ENCODE results near the gene PLEKHA6.

The PLEKHA6 gene

DNA sequence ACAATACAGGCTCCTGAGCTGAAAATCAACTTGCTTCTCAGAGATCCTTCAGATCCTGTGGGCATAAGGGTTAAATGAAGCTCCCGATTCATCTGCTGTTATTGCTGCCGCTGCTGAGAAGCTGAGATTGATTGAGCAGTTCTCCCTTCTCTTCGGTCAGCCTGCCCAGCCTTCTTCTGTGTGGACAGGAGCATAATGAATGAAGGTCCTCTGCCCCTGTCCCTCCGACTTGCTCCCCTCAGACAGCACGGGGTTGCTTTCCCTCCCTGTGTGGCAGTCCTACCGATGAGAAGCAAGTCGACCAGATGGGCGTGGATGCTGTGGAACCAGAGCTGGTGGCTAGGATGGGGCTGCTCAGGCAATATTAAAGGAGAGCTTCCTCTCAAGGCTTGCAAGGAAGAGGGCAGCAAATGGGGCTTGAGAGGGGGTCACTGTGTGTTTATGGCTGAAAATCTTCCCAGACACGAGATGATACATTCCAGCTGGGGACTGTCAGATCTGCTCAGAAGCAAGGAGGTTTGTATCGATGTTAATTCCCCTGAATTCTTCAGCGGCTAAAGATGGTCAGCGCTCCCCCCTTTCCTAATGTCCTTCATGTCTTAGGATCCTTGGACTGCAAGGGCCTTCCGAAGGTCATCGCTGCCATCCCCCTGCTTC, 82.0 kb downstream of the PLEKHA6 start:
- no peak overlapping the region for H3K4me3 ChIP-seq (ENCODE audit: low read length)
- TF ChIP-seq ZNF274 (IDR thresholded peaks at IDR 0.05; ENCODE audit: low read depth, low read length), result no peak

DNA sequence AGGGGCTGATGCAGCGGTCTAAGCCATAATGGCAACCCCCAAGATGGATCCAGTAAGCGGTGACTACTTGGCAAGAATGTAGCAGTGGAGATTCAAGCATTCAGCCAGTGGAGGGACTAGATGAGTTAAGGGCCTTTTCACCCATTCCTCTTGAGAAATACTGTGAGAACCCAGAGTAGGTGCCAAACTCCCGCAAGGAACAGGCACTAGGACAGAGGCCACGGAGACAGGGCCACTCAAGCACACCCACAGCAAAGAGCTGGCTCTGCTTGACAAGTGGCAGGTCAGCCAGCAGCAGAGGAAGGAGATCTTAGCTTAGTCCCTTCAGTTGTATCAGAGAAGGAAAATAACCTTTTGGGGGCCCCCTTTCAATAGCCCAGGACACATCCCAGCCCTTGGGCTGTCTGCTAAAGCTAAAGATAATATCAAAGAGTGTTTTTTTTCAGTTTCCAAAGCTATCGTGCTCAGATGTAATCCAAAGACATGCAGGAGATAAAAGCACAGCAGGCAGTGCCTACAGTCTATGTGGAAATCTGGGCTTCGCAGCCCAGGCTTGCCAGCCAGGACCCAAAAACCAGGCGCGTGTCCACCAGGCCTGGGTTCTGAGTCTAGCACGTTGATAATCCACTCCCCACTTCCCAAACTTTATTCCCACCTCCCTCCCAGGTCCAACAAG, 83.9 kb downstream of the PLEKHA6 start:
- no peak for TF ChIP-seq ZNF274 (IDR thresholded peaks at IDR 0.05; ENCODE audit: low read depth, low read length)

DNA sequence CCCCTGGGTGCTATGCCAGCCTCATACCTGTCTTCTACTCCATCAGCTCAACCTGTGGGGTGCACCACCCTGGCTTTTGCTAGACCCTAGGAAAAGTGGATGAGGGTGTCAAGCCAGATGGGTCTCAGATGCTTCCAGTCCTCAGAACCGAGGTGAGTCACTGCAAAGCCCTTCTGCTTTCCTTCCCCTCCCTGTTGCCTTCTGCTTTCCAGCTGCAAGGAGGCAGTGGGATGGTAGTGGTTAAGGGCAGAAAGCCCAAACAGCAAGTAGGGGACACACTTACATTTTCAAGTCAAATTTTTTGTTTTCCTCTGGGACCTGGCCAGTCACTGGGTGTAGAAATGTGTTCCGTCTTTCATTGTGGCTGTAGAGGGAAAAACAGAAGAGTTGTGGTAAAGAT, 85.3 kb downstream of the PLEKHA6 start:
- H3K4me3 ChIP-seq (ENCODE audit: low read length), result no peak overlapping the region
- TF ChIP-seq ZNF274 (IDR thresholded peaks at IDR 0.05; ENCODE audit: low read depth, low read length), result no peak

More for the DNA sequence above, 83.9 kb downstream of the PLEKHA6 start:
- H3K4me3 ChIP-seq (ENCODE audit: low read length), result no peak overlapping the region

DNA sequence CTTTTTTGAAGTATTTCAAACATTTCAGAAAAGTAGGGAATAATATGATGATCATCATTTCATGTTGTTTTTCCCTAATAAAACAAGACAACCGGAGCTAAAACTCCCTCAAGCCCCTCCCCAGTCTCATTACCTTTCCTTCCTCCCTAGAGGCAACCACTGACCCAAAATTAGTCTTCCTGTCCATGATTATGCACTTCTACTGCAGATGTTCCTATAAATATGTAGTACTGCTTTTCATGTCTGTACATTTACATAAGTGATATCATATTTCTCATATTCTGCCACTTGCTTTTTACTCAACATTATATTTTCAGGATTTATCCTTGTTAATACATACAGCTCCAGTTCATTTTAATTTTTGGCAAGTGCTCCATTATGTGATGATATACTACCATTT, 87.2 kb downstream of the PLEKHA6 start:
- H3K4me3 ChIP-seq (ENCODE audit: low read length), result no peak overlapping the region
- no peak for TF ChIP-seq ZNF274 (IDR thresholded peaks at IDR 0.05; ENCODE audit: low read depth, low read length)

DNA sequence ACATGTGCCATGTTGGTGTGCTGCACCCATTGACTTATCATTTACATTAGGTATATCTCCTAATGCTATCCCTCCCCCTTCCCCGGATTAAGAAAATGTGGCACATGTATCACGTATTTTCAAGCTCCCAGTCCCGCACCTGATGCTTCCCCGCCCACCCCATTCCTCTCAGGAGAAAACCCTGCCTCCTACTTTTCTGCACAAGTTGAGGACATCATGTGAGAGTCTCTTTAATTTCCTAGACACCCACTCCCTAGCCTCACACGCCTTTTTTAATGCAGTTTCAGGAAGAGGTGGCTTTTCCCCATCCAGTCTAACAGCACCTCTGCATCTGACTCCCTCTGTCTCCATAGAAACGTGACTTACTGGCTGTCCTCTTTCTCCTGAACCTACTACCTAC, 87.8 kb downstream of the PLEKHA6 start:
- no peak overlapping the region for H3K4me3 ChIP-seq (ENCODE audit: low read length)
- TF ChIP-seq ZNF274 (IDR thresholded peaks at IDR 0.05; ENCODE audit: low read depth, low read length), result no peak

DNA sequence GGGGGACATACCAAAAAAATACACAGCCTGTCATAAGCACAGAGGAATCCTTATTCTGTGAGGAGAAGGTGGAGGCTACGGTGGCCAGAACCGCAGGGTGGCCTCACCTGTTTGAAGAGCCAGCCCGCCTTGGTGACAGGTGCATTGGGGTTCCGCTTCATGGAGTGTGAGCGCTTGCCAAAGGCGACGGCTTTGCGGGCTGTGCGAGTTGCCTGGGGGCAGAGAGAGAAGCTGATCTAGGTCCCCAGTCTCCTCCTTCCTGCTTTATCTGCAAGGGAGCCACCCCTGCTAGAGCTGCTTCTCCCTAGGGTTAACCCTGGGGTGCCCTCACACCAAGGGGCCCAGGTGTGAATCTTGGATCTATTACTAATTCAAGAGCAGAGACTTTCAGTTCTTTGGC, 91.6 kb downstream of the PLEKHA6 start:
- TF ChIP-seq ZNF274 (IDR thresholded peaks at IDR 0.05; ENCODE audit: low read depth, low read length), result no peak
- H3K4me3 ChIP-seq (ENCODE audit: low read length), result no peak overlapping the region

DNA sequence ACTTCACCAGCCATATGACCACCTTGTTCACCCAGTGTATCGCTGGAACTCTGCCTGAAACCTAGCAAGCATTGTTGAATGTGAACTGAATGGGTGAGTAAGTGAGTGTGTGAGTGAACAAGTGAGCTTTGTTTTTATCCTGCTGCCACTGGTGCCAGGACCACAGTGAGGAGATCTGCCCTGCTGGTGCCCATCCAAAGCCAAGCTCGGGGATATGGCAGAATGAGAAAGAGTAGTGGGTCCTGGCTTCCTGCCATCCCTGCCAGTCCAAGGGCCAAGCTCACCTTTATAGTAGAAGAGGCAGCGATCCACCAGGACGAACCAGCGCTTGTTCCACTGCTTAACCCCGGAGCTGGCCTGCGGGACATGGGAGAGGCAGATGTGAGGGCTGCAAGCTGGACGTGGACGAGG, 92.5 kb downstream of the PLEKHA6 start:
- TF ChIP-seq ZNF274 (IDR thresholded peaks at IDR 0.05; ENCODE audit: low read depth, low read length), result no peak
- no peak overlapping the region for H3K4me3 ChIP-seq (ENCODE audit: low read length)

DNA sequence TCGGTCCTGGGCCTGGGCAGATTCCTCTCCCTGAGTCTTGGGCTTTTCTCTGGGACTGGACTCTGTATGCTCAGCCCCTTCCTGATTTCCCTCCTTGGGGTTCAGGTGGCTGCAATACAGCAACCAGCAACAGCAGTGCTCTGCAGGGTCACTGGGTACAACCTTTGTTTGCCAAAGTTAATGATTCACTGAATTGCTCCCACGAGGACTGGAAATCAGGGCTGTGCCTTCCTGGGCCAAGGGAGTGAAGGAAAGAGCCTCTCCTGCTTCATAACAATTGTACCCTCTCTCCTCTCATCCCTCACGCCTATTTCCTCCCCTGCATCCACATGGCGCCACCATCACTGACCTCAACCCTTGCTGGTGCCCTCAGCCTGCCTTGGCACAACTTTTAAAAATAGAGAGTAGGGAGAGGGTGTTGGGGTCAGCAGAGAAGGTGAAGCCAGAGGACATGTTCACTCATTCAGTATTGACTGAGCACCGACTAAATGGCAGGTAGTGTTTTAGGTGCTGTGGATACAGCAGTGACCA, 93.2 kb downstream of the PLEKHA6 start:
- no peak for TF ChIP-seq ZNF274 (IDR thresholded peaks at IDR 0.05; ENCODE audit: low read depth, low read length)
- H3K4me3 ChIP-seq (ENCODE audit: low read length), result no peak overlapping the region

DNA sequence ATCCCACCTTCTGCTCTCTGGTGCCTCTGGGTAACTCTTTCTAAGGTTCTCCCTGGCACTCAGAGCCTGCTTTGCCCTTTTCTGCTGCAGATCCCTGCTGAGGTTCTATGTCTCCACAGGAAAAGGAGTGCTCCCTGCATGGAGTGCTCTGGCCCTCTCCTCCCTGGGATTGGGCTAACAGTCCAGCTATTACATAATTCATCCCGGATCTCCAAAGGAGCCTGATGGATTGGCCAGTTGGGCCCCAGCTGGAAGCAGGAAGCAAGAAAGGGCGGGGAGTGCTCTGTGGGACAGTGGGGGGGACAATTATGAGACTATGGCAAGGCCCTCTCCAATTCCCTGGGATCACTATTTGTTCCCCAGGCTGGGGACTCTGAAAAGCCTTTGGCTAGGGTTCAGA, 94.1 kb downstream of the PLEKHA6 start:
- no peak for TF ChIP-seq ZNF274 (IDR thresholded peaks at IDR 0.05; ENCODE audit: low read depth, low read length)
- H3K4me3 ChIP-seq (ENCODE audit: low read length), result no peak overlapping the region

DNA sequence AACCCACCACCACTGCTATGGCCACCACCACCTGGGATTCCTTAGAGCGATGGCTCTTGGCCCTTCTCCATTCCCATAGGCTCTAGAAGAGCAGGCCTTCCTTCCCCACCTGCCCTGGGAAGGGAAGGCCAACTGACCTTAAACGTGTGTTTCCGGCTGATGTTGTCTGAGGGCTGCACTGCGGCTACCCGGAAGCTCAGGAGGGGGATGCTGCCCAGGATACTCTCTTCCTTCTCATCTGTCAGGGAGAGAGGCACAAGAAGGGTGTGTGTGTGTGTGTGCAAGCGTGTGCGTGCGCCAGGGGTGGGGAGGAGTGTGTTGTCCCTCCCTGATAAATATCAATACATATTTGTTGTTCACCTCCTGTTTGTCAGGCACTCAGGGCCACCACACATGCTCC, 94.9 kb downstream of the PLEKHA6 start:
- no peak for TF ChIP-seq ZNF274 (IDR thresholded peaks at IDR 0.05; ENCODE audit: low read depth, low read length)
- H3K4me3 ChIP-seq (ENCODE audit: low read length), result no peak overlapping the region

DNA sequence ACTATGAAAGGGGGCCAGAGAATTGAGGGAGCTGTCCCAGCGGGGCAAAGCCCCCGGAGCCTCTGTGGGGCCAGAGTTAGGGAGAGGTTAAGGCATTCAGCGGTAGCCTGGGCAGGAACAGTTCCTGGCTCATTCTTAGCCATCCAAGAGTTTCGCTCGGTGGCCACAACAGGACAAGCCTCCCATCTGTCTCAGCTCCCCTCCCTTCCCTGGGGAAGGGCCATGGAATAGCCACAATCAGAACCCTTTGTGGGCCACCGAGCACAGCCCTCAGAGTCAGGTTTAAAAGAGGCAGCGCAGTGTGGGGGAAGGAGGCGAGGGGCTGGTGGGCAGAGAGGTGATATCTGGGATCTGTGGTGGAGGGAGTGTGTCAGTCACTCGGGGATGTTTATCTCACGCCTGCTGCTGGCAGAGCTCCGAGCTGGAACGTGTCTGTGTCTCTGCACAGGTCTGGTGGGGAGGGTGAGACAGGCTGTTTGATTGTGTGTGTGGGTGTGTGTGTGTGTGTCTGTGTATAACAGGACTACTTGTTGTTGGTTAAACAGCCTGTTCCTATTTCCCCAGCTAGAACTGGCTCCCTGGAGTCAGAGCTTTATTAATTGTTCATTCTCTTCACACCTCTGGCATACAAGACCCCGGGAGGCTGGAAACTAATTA, 96.3 kb downstream of the PLEKHA6 start:
- no peak for TF ChIP-seq ZNF274 (IDR thresholded peaks at IDR 0.05; ENCODE audit: low read depth, low read length)
- no peak overlapping the region for H3K4me3 ChIP-seq (ENCODE audit: low read length)

DNA sequence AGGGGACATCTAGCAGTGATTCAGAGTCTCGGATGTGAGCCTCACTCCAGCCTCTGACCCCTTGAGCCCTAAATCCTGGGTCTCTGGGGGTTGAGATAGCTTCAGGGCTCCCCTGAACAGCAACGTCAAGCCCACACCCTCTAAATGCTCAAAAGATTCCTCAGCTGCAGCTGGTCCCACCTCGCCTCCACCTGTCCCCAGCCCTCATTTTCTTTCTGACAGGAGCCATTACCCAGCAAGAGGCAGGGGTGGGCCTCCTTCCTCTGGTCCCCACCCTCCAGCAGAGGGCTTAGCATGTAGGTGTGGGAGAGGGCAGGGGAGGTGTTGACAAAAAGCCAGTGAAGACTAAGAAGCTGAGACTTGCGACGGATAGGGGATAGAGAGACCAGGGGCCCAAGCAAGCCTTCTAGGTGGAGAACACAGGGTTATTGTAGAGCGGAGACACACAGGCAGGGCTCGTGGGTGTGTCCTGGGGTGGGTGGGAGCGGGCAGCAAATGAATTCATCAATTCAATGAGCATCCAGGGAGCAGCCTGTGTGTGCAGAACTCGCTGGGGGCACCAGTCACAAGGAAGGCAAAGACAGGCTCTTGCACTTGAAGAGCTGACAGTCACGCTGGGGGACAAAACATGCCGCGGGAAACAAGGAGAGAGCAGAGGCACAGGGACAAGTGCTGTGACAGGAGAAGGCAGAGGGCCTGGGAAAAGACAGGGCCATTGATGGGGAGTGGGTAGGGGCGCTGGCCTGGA, 97.0 kb downstream of the PLEKHA6 start:
- TF ChIP-seq ZNF274 (IDR thresholded peaks at IDR 0.05; ENCODE audit: low read depth, low read length), result no peak

DNA sequence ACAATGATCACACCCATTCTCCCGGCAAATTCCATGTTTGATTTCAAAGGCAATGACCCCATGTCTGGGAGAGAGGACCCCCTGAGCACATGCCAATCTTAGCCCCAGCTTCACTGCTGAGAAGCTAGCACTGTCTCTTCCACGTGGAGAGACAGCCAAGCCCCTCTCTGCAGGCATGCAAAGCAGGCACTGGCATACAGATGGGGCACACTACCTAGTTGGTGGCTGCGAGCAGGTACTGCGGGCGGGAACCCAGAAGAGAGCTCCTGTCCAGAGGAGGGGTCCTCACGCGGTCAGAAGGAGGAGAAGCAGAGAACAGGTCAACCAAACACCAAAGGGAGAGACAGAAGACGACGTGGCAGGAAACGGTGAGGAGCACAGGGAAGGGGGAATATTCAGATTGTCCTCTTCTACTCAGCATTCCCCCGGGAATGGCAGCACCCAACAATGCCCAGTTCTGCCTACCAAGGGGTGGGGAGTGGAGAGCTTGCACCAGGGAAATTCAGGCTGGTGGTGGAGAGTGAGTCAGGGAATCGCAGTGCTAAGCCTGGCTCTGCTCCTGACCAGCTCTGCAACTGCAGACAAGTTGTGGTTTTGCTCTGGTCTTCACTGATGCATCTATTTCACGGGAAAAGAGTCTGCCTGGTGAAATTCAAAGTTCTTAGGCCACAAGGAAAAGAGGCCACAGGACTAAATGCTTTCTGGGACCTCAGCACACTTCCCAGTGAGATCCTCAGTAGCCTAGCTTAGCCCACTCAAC, 97.8 kb downstream of the PLEKHA6 start:
- no peak for TF ChIP-seq ZNF274 (IDR thresholded peaks at IDR 0.05; ENCODE audit: low read depth, low read length)
- H3K4me3 ChIP-seq (ENCODE audit: low read length), result no peak overlapping the region

More for the DNA sequence above, 97.0 kb downstream of the PLEKHA6 start:
- H3K4me3 ChIP-seq (ENCODE audit: low read length), result no peak overlapping the region
